Measurements from ENCODE around the gene GRID1.

DNA sequence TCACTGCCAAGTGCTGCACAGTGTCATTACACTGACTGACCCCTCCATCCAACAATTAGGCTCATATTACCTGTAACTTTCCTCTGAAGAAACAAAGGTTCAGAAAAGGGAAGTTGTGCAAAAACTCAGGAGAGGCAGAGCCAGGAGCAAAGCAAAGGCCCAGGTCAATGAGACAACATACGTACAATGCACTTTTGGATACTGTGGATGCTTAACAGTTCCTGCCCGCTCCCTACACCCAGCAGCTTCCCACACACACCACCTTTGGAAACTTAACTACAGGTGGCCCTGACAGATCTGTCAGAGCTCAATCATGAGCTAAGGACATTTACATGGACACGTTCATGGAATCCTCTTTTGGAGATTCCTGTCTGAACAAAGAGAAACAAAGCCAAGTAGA lies 515.9 kb downstream of the GRID1 start:
- TF ChIP-seq, protein P1, sequence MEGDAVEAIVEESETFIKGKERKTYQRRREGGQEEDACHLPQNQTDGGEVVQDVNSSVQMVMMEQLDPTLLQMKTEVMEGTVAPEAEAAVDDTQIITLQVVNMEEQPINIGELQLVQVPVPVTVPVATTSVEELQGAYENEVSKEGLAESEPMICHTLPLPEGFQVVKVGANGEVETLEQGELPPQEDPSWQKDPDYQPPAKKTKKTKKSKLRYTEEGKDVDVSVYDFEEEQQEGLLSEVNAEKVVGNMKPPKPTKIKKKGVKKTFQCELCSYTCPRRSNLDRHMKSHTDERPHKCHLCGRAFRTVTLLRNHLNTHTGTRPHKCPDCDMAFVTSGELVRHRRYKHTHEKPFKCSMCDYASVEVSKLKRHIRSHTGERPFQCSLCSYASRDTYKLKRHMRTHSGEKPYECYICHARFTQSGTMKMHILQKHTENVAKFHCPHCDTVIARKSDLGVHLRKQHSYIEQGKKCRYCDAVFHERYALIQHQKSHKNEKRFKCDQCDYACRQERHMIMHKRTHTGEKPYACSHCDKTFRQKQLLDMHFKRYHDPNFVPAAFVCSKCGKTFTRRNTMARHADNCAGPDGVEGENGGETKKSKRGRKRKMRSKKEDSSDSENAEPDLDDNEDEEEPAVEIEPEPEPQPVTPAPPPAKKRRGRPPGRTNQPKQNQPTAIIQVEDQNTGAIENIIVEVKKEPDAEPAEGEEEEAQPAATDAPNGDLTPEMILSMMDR (IDR thresholded peaks at IDR 0.05) = no peak
- TF ChIP-seq POLR2A (IDR thresholded peaks at IDR 0.05) = no peak

Data from esophagus squamous epithelium (tissue), 4 donors.